NCI-H2196 (cell line): Measurements from ENCODE around the gene MRPL38.

ENCODE experiments used
- DNase-seq: peaks from one replicate; lab custom pipeline; 2025; ENCODE audit not compliant: unreplicated experiment; lab: John Stamatoyannopoulos, UW

MRPL38 gene

GRCh38 chr17:75920045-75920560, 15.4 kb upstream of the MRPL38 start:
- no peak for DNase-seq

- DNase-seq, result no peak
These were observed 14.9 kb upstream of the MRPL38 start for GRCh38 chr17:75919611-75920010.

- DNase-seq, result no peak
These were observed 13.3 kb upstream of the MRPL38 start for GRCh38 chr17:75917917-75918445.

GRCh38 chr17:75917141-75917916, 12.6 kb upstream of the MRPL38 start:
- DNase-seq, result no peak

GRCh38 chr17:75915268-75915667, 10.6 kb upstream of the MRPL38 start:
- no peak for DNase-seq

GRCh38 chr17:75914643-75915267, 10.1 kb upstream of the MRPL38 start:
- no peak for DNase-seq

GRCh38 chr17:75913537-75914210, 9.0 kb upstream of the MRPL38 start:
- no peak for DNase-seq

- peak; percentile 81 for DNase-seq
These were observed 6.0 kb upstream of the MRPL38 start for GRCh38 chr17:75910699-75911098.

GRCh38 chr17:75909812-75910274, 5.2 kb upstream of the MRPL38 start:
- peak; percentile 96 for DNase-seq

GRCh38 chr17:75909051-75909811, 4.5 kb upstream of the MRPL38 start:
- DNase-seq, result peak; percentile 99

GRCh38 chr17:75908201-75908600, 3.5 kb upstream of the MRPL38 start:
- peak; percentile 66 for DNase-seq

GRCh38 chr17:75906143-75906884, 1.6 kb upstream of the MRPL38 start:
- no peak for DNase-seq

- no peak for DNase-seq
These were observed 2.3 kb downstream of the MRPL38 start for GRCh38 chr17:75902406-75902805.

- DNase-seq, result no peak
These were observed 3.0 kb downstream of the MRPL38 start for GRCh38 chr17:75901727-75902126.

- no peak for DNase-seq
These were observed 3.8 kb downstream of the MRPL38 start for GRCh38 chr17:75900691-75901533.

GRCh38 chr17:75899767-75900468, 4.8 kb downstream of the MRPL38 start:
- DNase-seq, result no peak

GRCh38 chr17:75899353-75899752, 5.3 kb downstream of the MRPL38 start:
- DNase-seq, result no peak

GRCh38 chr17:75898791-75899190, 5.9 kb downstream of the MRPL38 start:
- DNase-seq, result no peak

GRCh38 chr17:75898065-75898464, 6.6 kb downstream of the MRPL38 start:
- no peak for DNase-seq
